GM12873 (cell line): ENCODE results near the gene BCAP31.

Experiments used
- CTCF ChIP-seq: IDR thresholded peaks from 2 replicates; pipeline ENCODE4 v1.5.1; 2012; ENCODE audit warnings: low read depth, mild to moderate bottlenecking, moderate library complexity, low read length, control low read depth; ENCODE audit not compliant: insufficient read depth; ENCODE audit errors: missing control alignments

BCAP31 gene

GRCh38 chrX:153665726-153666306, 58.4 kb downstream of the BCAP31 start:
- no peak for TF ChIP-seq CTCF

DNA sequence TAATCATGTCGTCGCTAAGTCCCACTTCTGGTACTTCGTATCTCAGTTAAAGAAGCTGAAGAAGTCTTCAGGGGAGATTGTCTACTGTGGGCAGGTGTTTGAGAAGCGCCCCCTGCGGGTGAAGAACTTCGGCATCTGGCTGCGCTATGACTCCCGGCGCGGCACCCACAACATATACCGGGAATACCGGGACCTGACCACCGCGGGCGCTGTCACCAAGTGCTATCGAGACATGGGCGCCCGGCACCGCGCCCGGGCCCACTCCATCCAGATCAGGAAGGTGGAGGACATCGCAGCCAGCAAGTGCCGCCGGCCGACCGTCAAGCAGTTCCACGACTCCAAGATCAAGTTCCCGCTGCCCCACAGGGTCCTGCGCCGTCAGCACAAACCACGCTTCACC, 61.9 kb downstream of the BCAP31 start:
- peak; percentile 49 for TF ChIP-seq CTCF

- no peak for TF ChIP-seq CTCF
Measured at GRCh38 chrX:153659268-153659667, 64.9 kb downstream of the BCAP31 start.

DNA sequence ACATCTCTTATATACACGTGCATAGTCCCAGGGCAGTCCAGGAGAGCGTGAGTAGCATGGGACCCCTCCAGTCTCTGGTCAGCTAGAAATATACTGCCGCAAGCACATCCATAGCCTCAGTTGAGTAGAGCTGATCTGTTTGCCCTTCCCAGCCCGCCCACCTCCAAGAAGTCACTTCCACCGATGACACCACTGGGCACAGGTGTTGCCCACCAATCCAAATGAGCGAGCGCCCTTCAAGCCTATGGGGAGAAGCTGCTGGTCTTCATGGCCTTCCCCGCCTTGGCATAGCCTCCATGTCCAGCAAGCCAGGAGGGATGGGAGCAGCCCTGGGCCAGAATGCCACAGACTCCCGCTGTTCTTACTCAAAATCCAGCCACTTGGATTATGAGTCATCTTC, 67.0 kb downstream of the BCAP31 start:
- TF ChIP-seq CTCF = no peak

DNA sequence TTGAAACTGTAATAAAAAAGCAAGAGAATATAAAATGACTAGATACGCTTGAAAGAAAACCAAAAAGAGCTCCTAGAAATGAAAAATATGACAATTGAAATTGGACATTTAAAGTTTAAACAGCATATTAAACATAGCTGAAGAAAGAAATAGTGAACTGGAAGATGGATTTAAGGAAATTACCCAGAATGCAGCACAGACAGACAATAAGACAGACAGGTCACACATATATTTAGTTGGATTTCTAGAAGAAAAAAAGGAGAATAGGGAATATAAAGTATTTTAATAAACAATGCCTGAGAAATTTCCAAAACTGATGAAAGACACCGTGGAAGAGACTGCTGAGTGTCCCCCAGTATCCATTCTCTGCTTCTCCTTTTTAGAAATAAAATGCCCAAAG, 70.6 kb downstream of the BCAP31 start:
- no peak for TF ChIP-seq CTCF

DNA sequence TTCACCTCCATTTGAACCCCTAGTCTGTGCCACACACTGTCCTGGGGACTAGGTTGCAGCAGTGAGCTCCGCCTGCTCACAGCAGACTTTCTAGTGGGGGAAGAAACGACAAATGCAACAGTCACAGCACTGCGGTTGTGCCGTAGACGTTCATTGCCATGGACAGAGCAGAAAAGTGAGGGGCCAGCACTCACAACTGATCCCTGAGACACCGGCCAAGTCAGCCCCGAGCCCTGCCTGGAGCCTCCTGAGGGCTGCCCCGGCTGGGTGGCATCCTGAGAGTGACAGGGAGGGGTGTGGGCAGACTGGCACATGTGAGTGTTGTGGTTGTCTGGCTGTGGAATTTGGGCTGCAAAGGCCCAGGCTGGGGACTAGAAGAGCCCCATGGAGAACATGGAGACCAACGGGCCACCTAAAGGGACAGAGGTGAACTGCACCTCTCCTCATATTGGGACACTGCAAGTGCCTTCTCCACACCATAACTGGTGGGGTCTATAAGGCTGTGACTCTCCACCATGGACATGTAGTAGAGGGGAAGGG, 72.6 kb downstream of the BCAP31 start:
- TF ChIP-seq CTCF = peak; percentile 67

DNA sequence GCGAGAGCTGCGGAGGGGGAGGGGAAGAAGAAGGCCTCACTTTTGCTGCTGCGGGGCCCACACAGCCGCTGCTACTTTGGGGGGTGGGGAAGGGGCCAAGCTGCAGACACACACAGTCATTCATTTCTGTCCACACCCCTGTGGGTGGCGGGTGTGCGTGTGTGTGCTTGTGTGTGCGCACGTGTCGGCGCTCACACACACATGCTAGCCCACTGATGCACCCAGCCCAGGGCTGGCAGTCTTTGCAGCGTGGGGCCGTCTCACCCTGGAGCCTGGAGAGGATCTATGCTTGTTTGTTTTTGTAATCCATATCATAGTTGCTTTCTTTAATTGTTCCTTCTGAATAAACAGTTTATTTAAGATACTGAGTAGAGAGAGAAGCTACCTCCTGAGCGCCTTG, 73.2 kb downstream of the BCAP31 start:
- no peak for TF ChIP-seq CTCF
